NCI-H2196 treated with DMSO at 0.1 percent for 48 hours (cell line): ENCODE measurements around the gene SLC12A5.

Experiments
- DNase-seq: peaks from one replicate; lab custom pipeline; 2025; ENCODE audit not compliant: unreplicated experiment; lab: John Stamatoyannopoulos, UW

SLC12A5 gene

GRCh38 chr20:46006022-46006705, 22.9 kb upstream of the SLC12A5 start:
- DNase-seq, result no peak

GRCh38 chr20:46006964-46007363, 22.1 kb upstream of the SLC12A5 start:
- DNase-seq, result no peak

- DNase-seq, result no peak
Observed at GRCh38 chr20:46007671-46008070, 21.3 kb upstream of the SLC12A5 start.

GRCh38 chr20:46009816-46010215, 19.2 kb upstream of the SLC12A5 start:
- no peak for DNase-seq

GRCh38 chr20:46010491-46011391, 18.3 kb upstream of the SLC12A5 start:
- no peak for DNase-seq

- DNase-seq, result no peak
Observed at GRCh38 chr20:46011631-46012482, 17.2 kb upstream of the SLC12A5 start.

GRCh38 chr20:46012921-46013320, 16.1 kb upstream of the SLC12A5 start:
- no peak for DNase-seq

GRCh38 chr20:46013322-46013828, 15.6 kb upstream of the SLC12A5 start:
- no peak for DNase-seq

- peak; percentile 70 for DNase-seq
Observed at GRCh38 chr20:46013829-46014516, 15.0 kb upstream of the SLC12A5 start.

GRCh38 chr20:46014517-46015396, 14.3 kb upstream of the SLC12A5 start:
- DNase-seq, result no peak

- DNase-seq, result no peak
Observed at GRCh38 chr20:46017272-46017671, 11.7 kb upstream of the SLC12A5 start.

- DNase-seq, result no peak
Observed at GRCh38 chr20:46018112-46018511, 10.9 kb upstream of the SLC12A5 start.

- DNase-seq, result no peak
Observed at GRCh38 chr20:46018611-46019010, 10.4 kb upstream of the SLC12A5 start.

GRCh38 chr20:46020555-46020954, 8.5 kb upstream of the SLC12A5 start:
- DNase-seq, result no peak

GRCh38 chr20:46021361-46022359, 7.4 kb upstream of the SLC12A5 start:
- peak; percentile 76 for DNase-seq

- DNase-seq, result peak; percentile 15
Observed at GRCh38 chr20:46022411-46023147, 6.4 kb upstream of the SLC12A5 start.

- DNase-seq, result no peak
Observed at GRCh38 chr20:46023148-46023484, 5.9 kb upstream of the SLC12A5 start.

- no peak for DNase-seq
Observed at GRCh38 chr20:46023999-46024398, 5.0 kb upstream of the SLC12A5 start.
